NCI-H460 (cell line): ENCODE measurements around the gene SLC24A3. TPM values are rescaled to one million over a fixed set of nuclear protein-coding genes. Genes with fewer than 3 reads are reported as not detected.

Source experiments
- DNase-seq: peaks from one replicate; pipeline ENCODE4 v3.0.0-alpha.2; 2016; ENCODE audit warnings: low read depth; ENCODE audit errors: extremely low read depth
- total RNA-seq: library from RNA; depleted of rRNA; stranded (reverse); fragments of >200 nt; shearing (Covaris generic); gene quantifications from 2 replicates; pipeline ENCODE4 v1.2.3, GENCODE V29; 2014

Gene SLC24A3
- total RNA-seq, 1 experiment from 2014 or later: 0.02 TPM

DNA sequence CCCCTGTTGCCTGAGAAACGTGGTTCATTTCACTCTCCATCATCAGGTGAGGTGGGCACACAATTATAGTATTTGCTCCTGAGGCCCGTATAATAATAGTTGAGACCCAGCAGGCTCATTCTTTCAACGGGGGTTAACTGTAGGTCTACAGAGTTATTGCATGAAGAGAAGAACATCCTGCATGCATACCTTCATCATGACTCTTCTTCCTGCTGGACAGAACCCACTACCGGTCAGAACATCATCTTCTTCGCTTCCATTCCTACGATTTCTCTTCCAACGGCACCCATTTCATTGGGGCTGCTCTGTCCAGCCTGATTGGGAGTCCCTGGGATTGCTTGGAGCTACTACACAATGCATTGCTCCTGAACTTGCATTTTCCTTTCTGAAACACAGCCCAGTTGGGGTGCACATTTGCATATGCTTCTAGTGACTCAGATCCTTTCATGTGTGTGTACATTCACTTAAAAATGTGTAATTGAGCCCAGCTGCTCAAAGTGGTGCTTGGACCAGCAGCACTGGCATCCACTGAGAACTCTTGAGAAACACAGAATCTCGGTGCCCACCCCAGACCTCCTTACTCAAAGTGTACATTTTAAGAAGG, 57.4 kb downstream of the SLC24A3 start:
- no peak for DNase-seq

DNA sequence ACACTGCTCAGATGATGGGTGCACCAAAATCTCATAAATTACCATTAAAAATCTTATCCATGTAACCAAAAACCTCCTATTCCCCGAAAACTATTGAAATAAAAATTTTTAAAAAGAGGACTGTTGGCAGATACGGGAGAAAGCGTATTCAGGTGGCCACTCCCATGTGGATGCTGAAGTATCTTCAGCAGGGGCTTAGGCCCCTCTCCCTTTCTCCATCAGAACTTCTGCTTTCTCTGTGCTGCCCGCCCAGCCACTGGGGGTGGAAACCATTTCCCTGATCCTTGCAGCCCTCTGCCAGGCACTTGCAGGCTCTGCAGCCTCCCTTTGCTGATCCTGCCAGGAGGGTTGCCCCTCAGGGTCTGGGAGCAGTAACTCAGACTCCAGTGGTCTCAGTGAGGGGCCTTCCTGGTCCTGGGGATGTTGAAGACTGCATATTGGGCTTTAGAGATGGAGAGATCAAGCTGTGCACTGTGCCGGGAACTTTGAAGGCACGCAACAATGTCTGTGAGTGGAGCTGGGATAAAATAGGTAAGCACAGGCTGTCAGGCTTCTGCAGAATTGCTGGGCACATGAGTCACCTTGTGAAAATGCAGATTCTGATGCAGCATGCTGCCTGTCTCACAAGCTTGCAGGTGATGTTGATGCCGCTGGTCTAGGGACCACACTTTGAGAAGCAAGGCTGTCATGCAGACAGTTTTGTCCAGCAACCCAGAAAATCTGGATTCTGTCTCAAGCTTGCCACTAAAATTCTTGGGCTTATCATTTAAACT, 59.6 kb downstream of the SLC24A3 start:
- no peak for DNase-seq

DNA sequence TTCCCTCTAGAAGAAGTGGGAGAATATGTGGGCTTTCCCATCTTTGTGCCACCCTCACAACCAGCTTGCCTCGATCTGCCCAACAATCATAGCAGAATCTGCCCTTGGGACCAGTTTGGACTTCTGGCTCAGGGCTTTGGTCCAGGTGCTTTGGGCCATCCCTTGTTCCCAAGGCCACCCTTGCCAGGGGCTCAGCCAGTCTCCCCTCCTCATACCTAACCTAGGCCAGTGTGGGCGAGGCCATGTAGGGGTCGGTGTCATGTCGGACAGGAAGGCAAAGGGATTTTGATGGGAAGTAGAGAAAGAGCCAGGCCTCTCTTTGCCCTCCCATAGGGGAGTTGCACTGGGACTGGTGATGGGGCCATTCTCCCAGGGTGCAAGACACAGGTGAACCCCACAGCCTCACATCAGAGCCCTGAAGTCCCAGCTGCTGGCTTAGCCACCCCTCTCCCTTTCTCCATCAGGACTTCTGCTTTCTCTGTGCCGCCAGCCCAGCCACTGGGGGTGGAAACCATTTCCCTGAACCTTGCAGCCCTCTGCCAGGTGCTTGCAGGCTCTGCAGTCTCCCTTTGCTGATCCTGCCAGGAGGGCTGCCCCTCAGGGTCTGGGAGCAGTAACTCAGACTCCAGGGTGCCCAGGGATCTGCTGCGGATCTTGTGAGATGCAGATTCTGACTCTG, 60.7 kb downstream of the SLC24A3 start:
- DNase-seq: no peak

DNA sequence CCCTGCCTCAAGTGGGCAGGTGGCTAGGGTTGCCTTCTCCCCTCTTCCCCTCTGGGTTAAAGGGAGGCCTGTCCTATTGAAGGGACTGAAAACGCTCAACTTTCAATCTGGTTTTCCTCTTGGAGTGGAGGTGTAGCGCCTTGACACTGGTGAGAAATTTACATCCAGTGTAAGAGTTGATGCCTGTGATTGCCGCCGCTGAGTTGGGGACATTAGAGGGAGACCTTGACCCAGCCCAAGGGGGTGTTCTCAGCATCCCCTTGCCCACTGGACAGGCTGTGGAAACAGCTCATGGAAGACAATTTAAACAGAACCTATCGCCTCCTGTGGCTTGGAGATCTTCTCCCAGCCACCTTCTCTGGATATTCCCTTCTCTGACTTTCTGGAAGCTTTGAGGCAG, 61.6 kb downstream of the SLC24A3 start:
- no peak for DNase-seq

DNA sequence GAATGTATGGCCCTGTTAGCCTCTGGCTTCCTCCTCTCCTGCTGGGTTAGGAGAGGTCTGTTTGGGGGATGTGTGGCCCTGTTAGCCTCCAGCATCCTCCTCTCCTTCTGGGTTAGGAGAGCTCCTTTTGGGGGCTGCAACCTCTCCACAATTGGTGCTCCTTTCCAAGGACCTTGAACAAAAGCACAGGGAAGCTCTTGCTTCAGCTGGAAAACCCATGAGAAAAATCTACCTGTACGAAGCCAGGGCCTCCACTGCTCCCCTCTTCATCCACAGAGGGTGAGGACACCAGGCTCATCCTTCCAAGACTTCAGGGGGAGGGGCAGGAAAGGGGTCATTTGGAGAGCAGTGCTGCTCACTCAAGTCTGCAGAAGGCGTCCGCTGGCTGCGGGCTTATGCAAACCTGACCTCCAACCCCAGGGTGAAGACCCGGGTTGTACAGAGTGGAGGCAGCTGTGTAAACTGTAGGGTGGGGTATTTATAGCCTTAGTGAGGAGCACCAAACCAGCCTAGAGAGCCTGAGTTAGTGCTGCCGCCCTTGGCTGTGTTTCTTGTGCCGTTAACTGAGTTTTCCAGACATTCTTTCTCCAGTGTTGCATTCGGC, 62.1 kb downstream of the SLC24A3 start:
- DNase-seq: no peak

DNA sequence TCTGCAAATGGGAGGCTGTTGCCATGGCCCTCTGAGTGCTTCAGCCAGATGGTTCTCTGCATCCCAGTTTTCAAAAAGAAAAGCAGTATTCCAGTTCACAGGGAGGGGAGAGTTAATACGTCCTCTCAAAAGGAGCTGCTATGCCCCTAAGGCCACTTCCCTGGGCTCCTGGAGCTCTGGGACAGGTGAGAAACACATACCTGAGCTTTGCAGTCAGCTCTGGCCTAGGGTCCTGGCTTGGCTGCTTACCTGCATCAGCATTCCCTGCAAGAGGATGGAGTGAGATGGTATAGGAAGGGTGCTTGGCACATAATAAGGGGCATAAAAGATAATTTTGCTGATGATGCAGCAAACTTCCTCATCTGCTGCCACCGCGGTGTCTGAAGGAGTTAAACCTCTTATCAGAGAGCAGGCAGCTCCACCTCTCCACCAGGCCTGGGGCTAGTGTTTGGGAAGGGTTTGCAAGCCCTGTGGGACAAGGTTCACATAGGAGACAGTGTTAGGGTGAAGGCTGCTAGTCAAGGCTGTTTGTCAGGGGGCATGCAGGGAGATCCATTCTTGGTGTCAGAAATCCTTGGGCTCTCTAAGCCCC, 62.7 kb downstream of the SLC24A3 start:
- no peak for DNase-seq

DNA sequence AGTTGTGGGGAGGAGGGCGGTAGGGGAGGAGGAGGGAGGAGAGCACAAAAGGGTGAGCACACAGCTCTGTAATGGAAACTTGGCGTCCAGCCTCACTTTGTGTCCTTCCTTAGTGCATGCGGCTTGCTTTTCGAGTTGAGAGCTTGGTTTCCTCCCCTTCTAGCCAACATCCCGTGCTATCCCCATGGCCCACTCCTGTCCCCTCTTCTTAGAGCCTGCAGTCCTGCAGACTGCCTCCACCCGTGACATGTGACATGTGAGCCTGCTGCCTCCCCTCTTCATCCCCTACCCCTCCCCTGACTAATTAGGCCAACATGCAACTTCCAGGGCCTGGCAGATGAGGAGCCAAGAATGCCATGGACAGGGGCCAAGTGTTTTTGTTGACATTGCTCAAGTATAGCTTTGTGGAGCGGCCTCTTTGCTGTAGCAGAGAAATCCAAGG, 63.2 kb downstream of the SLC24A3 start:
- DNase-seq: no peak

DNA sequence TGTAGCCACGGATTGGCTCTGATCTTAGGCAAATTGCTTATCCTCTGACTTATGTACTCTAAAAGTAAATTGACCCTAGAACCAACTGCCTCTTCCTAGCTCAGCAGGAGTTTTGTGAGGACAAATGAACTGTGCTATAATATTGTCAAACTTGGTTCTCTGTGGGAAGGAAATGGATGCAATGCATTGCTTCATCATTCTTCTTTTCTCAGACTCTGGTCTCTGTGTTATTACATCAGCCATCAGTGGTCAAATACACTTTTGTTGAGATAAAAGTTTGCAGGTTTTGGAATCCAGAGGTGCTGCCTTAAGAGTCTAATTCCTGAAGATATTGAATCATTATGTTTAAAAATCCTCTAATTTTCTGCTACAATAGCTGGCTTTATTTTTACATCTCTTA, 64.9 kb downstream of the SLC24A3 start:
- DNase-seq: no peak

DNA sequence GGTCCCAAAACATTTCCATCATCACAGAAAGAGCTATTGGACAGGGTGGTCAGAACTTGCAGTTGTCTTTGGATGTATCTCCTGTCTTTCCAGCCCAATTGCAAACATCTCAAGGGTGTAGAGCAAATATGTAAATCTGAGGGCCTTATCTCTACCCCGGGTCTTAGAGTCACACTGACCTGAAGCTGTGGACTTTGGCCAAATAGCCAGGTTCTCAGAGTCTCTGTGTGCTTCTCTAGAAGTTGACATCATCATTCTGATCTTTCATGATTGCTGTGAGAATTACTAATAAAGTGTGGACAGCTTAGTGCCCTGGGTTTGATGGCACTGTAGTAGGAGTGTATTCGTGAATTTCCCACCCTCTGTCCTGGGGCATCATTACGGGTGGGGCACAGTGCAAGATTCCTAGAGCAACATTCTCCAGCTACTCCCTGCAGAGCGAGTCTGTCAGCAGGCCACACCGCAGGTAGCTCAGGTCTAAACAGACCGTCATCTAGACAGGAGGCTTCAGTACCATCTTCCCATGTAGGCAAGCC, 71.1 kb downstream of the SLC24A3 start:
- DNase-seq: no peak

DNA sequence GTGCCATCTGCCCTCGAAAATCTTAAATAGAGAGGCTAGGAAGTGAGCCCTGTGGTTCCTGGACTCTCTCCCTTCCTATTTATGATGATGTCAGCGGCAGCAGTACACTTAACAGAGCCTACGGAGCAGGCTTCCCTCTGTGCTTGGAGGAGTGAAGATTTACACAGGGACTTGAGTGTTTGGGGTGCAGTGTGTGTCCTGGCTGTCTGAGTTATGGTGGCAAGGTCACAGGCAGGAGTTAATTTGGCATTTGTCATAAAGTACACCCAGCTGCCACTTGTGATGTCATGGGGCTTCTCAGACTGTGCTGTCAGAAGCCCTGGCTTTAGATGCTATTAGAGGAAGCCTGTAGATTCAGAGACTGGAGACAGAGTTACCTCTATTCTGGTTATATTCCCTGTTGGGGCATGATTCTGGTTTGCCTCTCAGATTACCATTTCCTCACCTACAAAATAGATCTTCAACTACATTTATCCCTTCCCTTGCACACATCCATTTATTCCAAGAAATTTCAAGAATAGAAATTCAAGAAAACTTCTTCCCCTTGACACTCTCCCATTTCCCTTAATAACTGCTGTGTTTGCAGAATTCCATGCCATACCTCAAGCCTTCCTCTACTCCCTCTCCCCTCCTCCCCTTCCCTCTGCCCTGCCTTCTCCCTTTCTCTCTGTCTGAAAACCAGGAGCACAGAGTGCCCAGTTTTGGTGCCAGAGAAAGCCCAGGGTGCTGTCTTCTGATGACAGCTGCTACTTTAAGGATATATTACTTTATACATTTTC, 72.1 kb downstream of the SLC24A3 start:
- no peak for DNase-seq

DNA sequence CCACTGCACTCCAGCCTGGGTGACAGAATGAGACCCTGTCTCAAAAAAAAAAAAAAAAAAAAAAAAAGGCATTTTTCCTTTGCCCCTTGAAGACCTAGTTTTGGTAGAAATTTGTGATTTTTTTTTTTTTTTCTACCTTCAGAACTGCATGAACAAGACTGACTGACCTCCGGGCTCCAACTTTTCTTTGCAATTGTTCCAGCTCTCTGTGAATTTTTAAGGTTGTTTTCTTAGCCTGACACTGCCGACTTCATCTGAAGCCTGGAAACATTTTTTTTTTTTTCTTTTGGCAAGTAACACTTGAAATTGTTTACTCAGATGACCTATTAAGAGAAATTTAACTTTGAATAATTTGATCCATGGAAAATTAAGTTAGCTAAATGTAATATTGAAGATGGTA, 73.0 kb downstream of the SLC24A3 start:
- no peak for DNase-seq

DNA sequence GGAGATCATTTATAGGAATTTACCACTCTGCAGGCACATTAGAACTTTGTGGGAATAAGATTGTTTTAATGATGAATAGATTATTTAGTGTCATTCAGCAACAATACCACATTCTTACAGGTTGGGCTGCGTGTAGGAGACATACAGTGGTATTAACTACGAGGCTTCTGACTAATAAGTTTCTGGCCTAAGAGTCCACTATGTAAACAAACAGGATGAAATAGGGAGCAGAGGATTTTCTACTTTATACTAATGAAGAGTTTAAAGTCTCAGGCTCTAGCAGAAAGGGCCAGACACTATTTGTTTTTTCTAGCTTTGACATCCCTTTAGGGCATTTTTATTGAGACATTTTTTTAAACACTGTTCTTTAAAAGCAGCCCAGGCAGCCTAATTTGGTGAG, 75.6 kb downstream of the SLC24A3 start:
- DNase-seq: no peak

DNA sequence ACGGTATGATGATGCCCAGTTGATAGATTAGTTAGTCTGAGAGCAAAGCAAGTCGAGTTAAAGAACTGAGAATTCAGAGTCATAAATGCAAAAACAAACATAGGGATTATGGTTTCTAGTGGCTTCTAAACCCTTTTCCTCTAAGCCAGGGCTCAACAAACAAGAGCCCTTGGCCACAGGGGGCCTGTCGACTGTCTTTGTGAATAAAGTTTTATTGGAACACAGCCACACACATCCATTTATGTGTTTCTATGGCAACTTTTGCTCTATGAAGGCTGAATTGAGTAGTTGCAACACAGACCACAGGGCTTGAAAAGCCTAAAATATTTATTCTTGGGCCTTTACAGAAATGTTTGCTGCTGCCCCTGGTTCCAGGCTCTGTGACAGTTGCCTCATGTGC, 76.2 kb downstream of the SLC24A3 start:
- DNase-seq: no peak

DNA sequence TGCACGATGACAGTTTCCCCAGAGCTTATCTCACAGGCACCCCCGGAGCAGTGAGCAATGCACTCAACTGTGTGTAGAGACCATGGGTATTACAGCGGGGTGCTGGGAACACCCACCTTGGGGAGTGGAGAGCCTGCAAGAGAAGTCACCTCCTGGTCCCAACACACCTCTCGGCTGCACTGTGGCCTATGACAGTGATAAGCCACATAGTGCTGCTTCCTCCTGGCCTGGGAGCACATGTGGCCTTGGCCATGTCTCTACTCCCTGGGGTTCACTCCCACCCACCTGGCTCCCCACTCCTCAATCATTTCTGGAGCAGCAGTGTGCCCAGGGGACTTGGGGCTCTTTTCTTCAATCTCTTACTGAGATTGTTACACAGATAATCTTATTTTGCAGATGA, 77.0 kb downstream of the SLC24A3 start:
- DNase-seq: no peak

DNA sequence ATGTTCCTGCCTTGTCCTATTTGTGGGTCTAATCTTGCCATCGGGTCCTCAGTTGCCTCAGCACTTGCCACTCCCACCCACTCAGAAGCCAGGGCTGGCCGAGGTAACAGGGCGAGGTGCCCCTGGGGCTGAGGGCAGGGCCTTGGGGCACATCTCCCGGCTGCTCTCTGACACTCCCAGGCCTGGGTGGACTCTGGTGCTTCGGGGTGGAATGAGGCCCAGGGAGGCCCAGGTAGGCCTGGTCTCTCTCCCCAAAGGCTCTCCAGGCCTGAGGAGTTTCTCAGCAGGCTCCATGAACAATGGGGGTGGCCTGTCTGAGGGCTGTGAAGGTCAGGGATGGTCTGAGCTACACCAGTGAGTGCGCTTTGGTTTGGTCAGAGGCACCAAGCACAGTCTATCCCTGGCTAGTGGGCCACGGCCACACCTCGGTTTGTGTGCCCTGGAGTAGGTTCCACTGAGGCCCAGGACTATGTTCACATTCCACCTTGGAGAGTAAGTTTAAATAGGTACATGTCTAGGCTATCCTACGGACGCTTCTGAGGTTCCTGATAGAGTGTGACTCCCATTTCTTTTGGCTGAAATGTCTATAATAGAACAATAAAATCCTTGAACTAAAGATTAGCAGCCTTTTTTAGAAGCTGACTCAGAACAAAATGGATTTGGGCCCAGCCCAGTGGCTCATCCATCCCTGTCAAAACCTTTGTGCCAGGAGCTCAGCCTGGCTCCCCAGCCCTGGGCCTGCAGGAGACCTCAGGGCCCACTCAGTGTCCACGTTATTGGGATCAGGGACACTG, 78.8 kb downstream of the SLC24A3 start:
- DNase-seq: no peak

DNA sequence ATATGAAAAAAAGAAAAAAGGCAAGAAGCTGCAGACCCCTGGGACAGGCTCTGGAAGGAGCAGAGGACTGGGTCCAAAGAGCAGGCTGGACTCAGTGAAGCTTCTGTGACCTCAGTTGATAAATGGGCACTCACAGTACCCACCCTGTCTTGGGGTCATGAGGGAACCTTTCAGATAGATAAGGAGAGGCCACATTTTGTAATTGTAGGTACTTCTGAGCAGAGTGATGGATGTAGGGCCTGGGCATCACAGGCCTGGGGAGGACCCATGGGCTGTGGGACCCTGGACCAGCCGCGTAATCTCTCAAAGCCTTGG, 79.3 kb downstream of the SLC24A3 start:
- DNase-seq: no peak

DNA sequence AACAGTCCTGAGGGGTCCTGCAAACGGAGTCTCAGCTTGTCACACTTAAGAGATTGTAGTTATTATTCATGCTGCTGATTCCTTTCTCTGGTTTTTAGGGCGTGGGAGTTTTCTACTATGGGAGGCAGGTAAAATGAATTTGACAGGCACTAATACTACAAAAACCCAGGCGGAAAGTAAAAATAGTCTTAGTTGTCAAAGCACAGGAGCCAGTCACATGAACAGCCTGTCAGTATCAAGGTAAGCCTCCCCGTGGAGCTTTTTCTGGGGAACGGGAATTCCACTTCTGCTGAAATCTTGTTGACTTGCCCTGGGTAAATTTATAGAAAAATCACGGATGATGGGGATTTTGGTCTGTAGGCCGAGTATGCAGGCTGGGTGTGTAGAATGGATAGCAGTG, 79.8 kb downstream of the SLC24A3 start:
- no peak for DNase-seq

DNA sequence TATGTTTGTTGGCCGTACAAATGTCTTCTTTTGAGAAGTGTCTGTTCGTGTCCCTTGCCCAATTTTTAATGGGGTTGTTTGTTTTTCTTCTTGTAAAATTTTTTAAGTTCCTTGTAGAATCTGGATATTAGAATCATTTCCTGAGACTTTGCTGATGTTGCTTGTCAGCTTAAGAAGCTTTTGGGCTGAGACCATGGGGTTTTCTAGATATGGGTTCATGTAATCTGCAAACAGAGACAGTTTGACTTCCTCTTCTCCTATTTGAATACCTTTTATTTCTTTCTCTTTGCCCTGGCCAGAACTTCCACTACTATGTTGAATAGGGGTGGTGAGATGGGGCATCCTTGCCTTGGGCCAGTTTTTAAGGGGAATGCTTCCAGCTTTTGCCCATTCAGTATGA, 82.6 kb downstream of the SLC24A3 start:
- no peak for DNase-seq

DNA sequence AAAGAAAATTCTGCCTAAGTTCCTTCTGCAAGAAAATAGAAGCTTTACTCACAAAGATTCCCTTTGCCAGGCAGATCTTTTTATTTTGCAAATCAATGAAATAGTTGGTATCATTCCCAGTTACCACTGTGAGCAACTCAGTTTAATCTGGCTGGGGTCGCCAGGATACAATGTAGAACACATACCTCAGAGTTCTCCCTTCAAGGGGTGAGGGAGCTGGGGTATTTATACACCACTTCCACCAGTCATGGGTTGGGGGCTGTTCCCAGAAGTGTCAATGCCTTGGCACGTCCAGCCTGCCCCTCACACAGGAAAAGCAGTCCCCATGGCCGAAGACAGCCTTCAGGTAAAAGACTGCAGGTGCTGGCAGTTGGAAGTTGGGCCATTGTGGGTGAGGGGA, 86.2 kb downstream of the SLC24A3 start:
- DNase-seq: no peak

DNA sequence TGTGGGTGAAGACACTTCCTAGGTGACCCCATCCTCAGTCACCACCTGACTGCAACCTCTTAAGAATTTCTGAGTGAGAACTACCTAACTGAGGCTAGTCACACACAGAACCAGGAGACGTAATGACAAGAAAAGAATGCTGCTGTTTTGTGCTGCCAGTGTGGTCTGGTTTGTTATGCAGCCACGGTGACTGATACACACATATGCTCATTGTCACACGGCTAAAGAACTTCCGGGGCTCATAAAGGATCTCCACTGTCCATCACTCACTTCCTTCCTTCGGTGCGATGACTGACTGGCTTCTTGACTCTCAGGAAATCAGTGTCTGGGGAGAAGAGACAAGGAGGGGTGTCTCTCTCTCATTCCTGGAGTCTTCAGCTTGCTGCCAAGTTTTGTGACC, 88.0 kb downstream of the SLC24A3 start:
- no peak for DNase-seq
